WTC11 (cell line): ENCODE measurements around the gene NMT2. TPM values are rescaled to one million over a fixed set of nuclear protein-coding genes. Genes with fewer than 3 reads are reported as not detected.

ENCODE experiments used
- ATAC-seq: fragments of 200-7000 bp; cut with Tn5 transposase; 2 replicates; pipeline ENCODE4 v1.10.0; 2021; ENCODE audit warnings: mild to moderate bottlenecking, moderate library complexity
- CTCF ChIA-PET: fragments of 300-600 bp; sonication (Branson Sonifier 250); formaldehyde crosslinking; loops from one replicate; lab custom pipeline; 2021; ENCODE audit warnings: antibody characterized with exemption; lab: Charles Lee
- POLR2A ChIA-PET: fragments of 350-600 bp; sonication (Branson Sonifier 250); formaldehyde crosslinking; loops from one replicate; lab custom pipeline; 2021; ENCODE audit warnings: antibody characterized with exemption; lab: Charles Lee
- DNase-seq: peaks from one replicate; pipeline ENCODE4 v3.0.0; 2021; ENCODE audit warnings: low spot score
- H3K27ac Mint-ChIP-seq: 2 replicates; pipeline ENCODE4 v1.8.0; 2021; ENCODE audit warnings: mixed read lengths
- H3K27me3 Mint-ChIP-seq: 2 replicates; pipeline ENCODE4 v1.8.0; 2021; ENCODE audit warnings: low read depth, mild to moderate bottlenecking, moderate library complexity, mixed read lengths
- H3K36me3 Mint-ChIP-seq: 2 replicates; pipeline ENCODE4 v1.8.0; 2021; ENCODE audit warnings: mixed read lengths
- H3K4me1 Mint-ChIP-seq: 2 replicates; pipeline ENCODE4 v1.8.0; 2022; ENCODE audit warnings: mixed read lengths
- H3K4me3 Mint-ChIP-seq: 2 replicates; pipeline ENCODE4 v1.8.0; 2021; ENCODE audit warnings: mild to moderate bottlenecking, moderate library complexity, mixed read lengths
- H3K9me3 Mint-ChIP-seq: 2 replicates; pipeline ENCODE4 v1.8.0; 2021; ENCODE audit warnings: mixed read lengths
- ARID4B ChIP-seq: sonication (generic); formaldehyde crosslinking; IDR thresholded peaks from 2 replicates; pipeline ENCODE4 v1.8.0; 2023; ENCODE audit warnings: missing genetic modification reagents, mild to moderate bottlenecking, borderline replicate concordance
- ATF2 ChIP-seq: sonication (generic); formaldehyde crosslinking; IDR thresholded peaks from 2 replicates; pipeline ENCODE4 v1.8.1; 2022; ENCODE audit warnings: low read depth, missing genetic modification reagents, borderline replicate concordance
- CBFB ChIP-seq: sonication (generic); formaldehyde crosslinking; IDR thresholded peaks from 2 replicates; pipeline ENCODE4 v1.8.1; 2022; ENCODE audit warnings: mild to moderate bottlenecking, low read depth, missing genetic modification reagents
- NFYB ChIP-seq: sonication (generic); formaldehyde crosslinking; conservative IDR thresholded peaks from 2 replicates; pipeline ENCODE4 v1.8.0; 2022; ENCODE audit warnings: low read depth, missing genetic modification reagents
- STAT6 ChIP-seq: sonication (generic); formaldehyde crosslinking; conservative IDR thresholded peaks from 2 replicates; pipeline ENCODE4 v1.8.1; 2023; ENCODE audit warnings: mild to moderate bottlenecking, low read depth, missing genetic modification reagents, moderate library complexity
- ZSCAN18 ChIP-seq: fragments of 250-450 bp; sonication (Bioruptor Pico); IDR thresholded peaks from 2 replicates; pipeline ENCODE4 v2.1.2; 2022; ENCODE audit warnings: mild to moderate bottlenecking, moderate library complexity
- total RNA-seq: library from RNA; stranded (reverse); gene quantifications from 3 replicates; pipeline ENCODE4 v1.2.3, GENCODE V29; 2021
- TF ChIP-seq, protein P1 (sequence below): fragments of 250-450 bp; sonication (Bioruptor Pico); IDR thresholded peaks from 2 replicates; pipeline ENCODE4 v1.9.0; 2021; ENCODE audit warnings: mild to moderate bottlenecking
- TF ChIP-seq, protein P2 (sequence below): sonication (generic); formaldehyde crosslinking; IDR thresholded peaks from 2 replicates; pipeline ENCODE4 v1.8.0; 2023; ENCODE audit warnings: missing genetic modification reagents
- TF ChIP-seq, protein P3 (sequence below): sonication (generic); formaldehyde crosslinking; IDR thresholded peaks from 2 replicates; pipeline ENCODE4 v1.8.1; 2023; ENCODE audit warnings: mild to moderate bottlenecking, missing genetic modification reagents

Gene NMT2
- total RNA-seq, 1 experiment from 2014 or later: 11.7 TPM

- Mint-ChIP-seq H3K27ac (peak overlapping the region; percentile 57; the same call in 1 of the 2 replicates), H3K4me1 (no peaks in the 10 kb centered on the region), H3K9me3 (peaks cover 4% of the 10 kb centered on the region), H3K36me3 (peaks cover 33% of the 10 kb centered on the region), H3K27me3 (no peaks in the 10 kb centered on the region), H3K4me3 (no peak overlapping the region)
- DNase-seq (no peak), ATAC-seq (no peak)
- CTCF ChIA-PET: no interaction called here
- POLR2A ChIA-PET: no interaction called here
- TF ChIP-seq CBFB (no peak), ARID4B (no peak), STAT6 (CRISPR knock-in tag) (no peak), NFYB (CRISPR knock-in tag) (no peak)
- TF ChIP-seq, protein P1, sequence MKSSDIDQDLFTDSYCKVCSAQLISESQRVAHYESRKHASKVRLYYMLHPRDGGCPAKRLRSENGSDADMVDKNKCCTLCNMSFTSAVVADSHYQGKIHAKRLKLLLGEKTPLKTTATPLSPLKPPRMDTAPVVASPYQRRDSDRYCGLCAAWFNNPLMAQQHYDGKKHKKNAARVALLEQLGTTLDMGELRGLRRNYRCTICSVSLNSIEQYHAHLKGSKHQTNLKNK: no peak
- TF ChIP-seq, protein P2, sequence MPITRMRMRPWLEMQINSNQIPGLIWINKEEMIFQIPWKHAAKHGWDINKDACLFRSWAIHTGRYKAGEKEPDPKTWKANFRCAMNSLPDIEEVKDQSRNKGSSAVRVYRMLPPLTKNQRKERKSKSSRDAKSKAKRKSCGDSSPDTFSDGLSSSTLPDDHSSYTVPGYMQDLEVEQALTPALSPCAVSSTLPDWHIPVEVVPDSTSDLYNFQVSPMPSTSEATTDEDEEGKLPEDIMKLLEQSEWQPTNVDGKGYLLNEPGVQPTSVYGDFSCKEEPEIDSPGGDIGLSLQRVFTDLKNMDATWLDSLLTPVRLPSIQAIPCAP (CRISPR knock-in tag): no peak
Observed at GRCh38 chr10:15123749-15124184, 44.7 kb downstream of the NMT2 start.

- POLR2A ChIA-PET: no interaction called here
- ATAC-seq: no peak
- Mint-ChIP-seq H3K27me3 (no peaks in the 10 kb centered on the region), H3K36me3 (peaks cover 25% of the 10 kb centered on the region), H3K4me3 (no peak overlapping the region), H3K9me3 (peaks cover 4% of the 10 kb centered on the region), H3K4me1 (no peaks in the 10 kb centered on the region), H3K27ac (no peak overlapping the region)
- DNase-seq: no peak
- CTCF ChIA-PET: interaction anchor here (0.7 kb wide), 1 partner anchor 42 kb away, joined by 3 read pairs; no protein-coding TSS in a partner anchor
- TF ChIP-seq, protein P3, sequence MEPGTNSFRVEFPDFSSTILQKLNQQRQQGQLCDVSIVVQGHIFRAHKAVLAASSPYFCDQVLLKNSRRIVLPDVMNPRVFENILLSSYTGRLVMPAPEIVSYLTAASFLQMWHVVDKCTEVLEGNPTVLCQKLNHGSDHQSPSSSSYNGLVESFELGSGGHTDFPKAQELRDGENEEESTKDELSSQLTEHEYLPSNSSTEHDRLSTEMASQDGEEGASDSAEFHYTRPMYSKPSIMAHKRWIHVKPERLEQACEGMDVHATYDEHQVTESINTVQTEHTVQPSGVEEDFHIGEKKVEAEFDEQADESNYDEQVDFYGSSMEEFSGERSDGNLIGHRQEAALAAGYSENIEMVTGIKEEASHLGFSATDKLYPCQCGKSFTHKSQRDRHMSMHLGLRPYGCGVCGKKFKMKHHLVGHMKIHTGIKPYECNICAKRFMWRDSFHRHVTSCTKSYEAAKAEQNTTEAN: no peak
- no peak for TF ChIP-seq ATF2
- no peak for TF ChIP-seq ZSCAN18
Observed at GRCh38 chr10:15122477-15123030, 45.9 kb downstream of the NMT2 start.
